NCI-H146 (cell line): ENCODE data around the gene TPI1.
"Not testable (repeated sequence)": the region's sequence is repeated elsewhere in the genome, so short reads cannot be mapped to it uniquely, and the experiment has no call there.

ENCODE experiments used
- DNase-seq: peaks from one replicate; lab custom pipeline; 2025; lab: John Stamatoyannopoulos, UW

Gene TPI1

GRCh38 chr12:6847676-6848075 is 19.7 kb upstream of the TPI1 start:
- DNase-seq: no peak

DNA sequence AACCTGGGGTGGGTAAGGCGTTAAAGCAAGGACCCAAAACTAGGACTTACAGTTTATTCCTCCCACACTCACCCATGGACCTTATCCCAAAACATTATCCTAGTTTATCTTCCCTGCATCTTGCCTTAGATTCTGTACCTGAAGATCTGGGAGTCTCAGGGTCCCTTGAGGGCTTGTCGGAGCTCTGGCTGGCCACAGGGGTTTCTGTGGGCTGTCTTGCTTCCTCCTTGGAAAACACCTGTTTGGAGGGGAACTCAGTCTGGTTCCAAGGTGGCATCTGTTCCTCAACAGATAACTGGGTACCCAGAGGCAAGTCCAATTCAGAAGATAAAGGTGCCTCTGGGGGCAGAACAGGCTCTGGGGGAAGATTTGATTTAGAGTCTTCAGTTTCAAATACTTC is 17.9 kb upstream of the TPI1 start:
- no peak for DNase-seq

DNA sequence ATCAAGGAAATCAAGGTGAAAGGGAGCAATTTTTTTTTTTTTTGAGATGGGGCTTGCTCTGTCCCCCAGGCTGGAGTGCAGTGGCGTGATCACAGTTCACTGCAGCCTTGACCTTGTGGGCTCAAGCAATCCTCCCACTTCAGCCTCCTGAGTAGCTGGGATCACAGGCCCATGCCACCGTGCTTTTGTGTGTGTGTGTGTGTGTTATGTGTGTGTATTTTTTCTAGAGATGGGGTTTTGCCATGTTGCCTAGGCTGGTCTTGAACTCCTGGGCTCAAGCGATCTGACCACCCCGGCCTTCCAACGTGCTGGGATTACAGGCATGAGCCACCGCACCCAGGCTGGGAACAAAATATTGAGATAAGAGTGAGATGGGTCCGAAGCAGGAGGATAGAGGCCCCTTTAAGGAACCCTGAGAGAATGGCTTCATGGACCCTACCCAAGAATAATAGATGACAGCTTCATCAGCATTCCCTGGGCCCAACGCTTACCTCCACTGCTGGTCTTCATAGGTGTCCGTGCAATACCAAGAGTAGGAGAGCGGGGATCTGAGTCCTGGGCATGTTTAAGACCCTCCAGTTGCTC is 17.3 kb upstream of the TPI1 start:
- DNase-seq: no peak

- DNase-seq: no peak
Observed at GRCh38 chr12:6850796-6851152, 16.6 kb upstream of the TPI1 start.

DNA sequence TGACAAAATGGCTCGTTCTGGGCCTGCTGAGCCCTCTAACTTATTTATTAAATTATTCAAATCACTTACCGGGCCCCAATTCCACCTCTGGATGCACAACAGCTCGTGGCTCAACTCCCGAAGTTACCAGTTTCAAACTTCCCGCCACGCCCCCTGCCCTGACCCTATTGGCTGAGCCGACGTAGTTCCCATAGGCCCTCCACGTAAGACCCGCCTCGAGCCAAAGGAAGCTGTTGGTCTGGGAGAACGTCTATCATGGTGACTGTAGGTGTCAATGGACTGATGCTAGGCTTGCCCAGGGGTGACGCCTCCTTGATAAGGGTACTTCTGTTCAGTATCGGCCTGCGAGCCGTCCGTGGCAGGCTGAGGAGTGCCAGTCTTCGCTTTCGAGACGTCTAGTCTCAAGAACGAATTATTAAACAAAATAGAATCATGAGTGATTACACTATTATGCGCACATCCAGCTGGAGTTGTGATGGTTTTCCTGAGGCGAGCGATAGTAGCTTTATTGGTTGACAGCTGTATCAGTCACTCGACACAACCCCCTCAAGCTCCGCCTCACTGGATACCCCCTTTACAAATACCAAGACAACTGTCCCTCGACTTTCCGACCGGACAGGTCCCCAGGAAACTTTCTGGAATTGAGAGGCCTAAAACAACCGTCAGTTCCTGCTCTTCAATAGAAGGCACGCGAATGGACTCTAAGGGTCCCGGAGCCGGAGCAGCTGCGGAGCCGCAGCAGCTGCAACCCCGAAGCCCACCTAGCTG is 16.0 kb upstream of the TPI1 start, which contains the start of gene CDCA3:
Gene CDCA3, minus strand, starts transcription at position 134 of the 768 bp plus-strand sequence. CDS start 334 bp downstream, outside the sequence.
- peak; percentile 100 for DNase-seq

DNA sequence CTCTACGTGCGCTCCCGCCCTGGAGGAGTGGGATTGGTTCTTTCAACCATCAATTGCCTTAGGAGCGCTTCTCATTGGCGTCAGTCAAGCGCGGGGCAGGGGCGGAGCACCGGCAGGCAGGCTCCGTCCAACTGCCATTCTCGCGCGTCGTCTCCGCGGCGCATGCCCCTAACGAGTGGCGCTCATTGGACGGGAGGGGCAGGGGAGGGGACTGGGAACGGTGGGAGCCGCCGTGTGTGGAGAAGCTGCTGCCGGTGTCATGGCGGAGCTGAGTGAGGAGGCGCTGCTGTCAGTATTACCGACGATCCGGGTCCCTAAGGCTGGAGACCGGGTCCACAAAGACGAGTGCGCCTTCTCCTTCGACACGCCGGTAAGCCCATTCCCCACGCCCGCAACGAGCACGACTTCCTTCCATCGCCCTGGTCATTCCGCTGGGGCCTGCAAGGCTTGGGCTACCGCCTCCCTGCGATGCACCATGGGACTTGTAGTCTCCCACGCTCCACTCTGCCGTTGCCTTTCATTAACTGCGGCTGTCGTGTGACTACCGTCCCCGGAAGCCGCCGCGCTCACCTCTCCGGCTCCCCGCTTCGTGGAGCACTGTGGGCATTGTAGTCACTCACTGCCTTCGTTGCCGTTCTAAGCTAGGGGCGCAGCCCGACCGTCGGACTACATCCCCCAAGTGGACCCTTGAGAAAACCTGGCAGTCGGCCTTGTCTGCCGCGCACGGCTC is 15.2 kb upstream of the TPI1 start, which contains the start of gene USP5:
Gene USP5, plus strand, starts transcription at position 230 of the 730 bp plus-strand sequence. Its CDS starts 30 bp downstream, at position 260.
- peak; percentile 100 for DNase-seq

GRCh38 chr12:6852651-6853354 is 14.5 kb upstream of the TPI1 start:
- peak; percentile 68 for DNase-seq

- DNase-seq: no peak
Observed at GRCh38 chr12:6853626-6854025, 13.7 kb upstream of the TPI1 start.

GRCh38 chr12:6854036-6854435 is 13.3 kb upstream of the TPI1 start:
- DNase-seq: no peak

DNA sequence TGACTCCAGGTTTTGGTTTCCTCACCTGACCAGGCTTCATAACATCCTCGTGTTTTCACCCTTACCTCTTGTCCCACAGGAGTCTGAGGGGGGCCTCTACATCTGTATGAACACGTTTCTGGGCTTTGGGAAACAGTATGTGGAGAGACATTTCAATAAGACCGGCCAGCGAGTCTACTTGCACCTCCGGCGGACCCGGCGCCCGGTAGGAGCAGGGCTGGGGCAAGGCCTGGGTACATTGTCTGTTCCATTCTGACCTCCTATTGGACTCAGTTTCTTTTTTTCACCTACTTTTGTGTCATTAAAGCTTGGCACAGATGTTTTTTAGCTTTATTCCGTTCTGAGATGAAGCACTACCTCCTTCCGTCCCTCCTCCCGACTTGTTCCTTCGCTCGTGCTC is 12.0 kb upstream of the TPI1 start:
- DNase-seq: no peak

GRCh38 chr12:6858799-6859198 is 8.5 kb upstream of the TPI1 start:
- no peak for DNase-seq

DNA sequence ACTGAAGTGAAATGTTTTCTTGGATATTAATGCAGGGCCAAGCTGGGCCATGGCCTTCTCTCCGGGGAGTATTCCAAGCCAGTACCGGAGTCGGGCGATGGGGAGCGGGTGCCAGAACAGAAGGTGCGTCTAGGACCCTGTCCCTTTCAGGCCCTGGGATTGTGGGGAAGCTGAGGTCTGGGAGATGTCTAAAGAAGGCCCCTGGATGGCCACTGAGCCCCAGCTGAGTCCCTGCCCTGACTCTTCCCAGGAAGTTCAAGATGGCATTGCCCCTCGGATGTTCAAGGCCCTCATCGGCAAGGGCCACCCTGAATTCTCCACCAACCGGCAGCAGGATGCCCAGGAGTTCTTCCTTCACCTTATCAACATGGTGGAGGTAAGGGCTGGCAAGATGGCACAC is 7.2 kb upstream of the TPI1 start:
- no peak for DNase-seq

GRCh38 chr12:6860942-6861341 is 6.4 kb upstream of the TPI1 start:
- no peak for DNase-seq

DNA sequence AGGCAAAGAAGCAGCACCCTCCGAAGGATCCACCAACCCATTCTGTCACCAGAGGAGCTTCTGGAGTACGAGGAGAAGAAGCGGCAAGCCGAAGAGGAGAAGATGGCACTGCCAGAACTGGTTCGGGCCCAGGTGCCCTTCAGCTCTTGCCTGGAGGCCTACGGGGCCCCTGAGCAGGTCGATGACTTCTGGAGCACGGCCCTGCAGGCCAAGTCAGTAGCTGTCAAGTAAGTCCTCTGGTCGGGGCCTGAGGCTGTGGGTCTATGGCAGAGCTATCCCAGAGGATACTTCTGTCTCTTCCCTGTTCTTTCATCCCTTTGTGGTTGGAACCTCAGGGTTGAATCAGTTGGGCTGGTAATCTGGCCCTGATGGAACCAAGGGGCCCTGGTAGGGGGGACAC is 5.9 kb upstream of the TPI1 start:
- DNase-seq: no peak

DNA sequence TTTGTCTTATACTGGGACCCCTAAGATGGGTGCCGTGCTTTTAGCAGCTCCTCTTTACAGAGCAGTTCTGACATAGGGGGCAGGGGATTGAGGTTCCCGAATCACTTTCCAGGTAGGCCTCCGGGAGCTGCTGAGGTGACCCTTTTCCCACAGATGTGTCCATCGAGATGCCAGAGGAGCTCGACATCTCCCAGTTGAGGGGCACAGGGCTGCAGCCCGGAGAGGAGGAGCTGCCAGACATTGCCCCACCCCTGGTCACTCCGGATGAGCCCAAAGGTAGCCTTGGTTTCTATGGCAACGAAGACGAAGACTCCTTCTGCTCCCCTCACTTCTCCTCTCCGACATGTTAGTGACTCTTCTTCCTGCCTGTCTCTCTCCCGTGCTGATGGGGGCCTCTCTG is 4.3 kb upstream of the TPI1 start:
- no peak for DNase-seq

DNA sequence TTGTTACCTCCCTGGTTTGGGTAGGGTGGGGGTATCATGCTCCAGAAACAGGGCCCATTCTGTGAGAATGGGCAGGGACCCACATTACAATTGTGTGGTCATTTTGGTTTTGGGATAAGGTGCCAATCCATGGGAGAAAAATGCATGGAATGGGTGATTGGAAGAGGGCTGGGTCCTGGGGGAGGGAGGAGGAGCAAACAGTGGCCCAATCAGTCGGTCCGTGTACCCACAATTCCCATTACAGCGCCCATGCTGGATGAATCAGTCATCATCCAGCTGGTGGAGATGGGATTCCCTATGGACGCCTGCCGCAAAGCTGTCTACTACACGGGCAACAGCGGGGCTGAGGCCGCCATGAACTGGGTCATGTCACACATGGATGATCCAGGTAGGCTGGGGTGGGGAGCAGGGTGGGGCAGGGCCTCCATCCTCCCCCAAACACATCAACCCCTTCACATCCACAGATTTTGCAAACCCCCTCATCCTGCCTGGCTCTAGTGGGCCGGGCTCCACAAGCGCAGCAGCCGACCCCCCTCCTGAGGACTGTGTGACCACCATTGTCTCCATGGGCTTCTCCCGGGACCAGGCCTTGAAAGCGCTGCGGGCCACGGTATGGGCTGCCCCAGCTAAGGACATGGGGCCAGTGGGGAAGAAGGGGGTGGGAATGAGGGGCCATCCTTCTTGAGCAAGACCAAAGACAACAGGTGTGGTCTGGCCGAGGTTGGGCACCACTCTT is 3.6 kb upstream of the TPI1 start:
- no peak for DNase-seq

DNA sequence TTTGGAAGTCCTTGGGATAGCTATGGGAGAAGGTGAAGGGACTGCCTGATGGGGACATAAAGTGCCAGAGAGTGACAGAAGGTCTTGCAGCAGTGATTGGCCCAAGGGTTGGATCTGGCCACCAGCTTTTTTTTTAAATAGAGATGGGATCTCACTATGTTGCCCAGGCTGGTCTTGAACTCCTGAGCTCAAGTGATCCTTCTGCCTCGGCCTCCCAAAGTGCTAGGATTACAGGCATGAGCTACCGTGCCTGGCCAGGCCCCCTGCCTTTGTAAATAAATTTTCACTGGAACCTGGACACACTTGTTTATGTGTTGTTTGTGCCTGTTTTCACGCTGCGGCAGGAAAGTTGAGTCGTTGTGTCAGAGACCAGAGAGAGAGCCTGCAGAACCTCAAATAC is 2.0 kb upstream of the TPI1 start:
- not testable (repeated sequence) for DNase-seq

DNA sequence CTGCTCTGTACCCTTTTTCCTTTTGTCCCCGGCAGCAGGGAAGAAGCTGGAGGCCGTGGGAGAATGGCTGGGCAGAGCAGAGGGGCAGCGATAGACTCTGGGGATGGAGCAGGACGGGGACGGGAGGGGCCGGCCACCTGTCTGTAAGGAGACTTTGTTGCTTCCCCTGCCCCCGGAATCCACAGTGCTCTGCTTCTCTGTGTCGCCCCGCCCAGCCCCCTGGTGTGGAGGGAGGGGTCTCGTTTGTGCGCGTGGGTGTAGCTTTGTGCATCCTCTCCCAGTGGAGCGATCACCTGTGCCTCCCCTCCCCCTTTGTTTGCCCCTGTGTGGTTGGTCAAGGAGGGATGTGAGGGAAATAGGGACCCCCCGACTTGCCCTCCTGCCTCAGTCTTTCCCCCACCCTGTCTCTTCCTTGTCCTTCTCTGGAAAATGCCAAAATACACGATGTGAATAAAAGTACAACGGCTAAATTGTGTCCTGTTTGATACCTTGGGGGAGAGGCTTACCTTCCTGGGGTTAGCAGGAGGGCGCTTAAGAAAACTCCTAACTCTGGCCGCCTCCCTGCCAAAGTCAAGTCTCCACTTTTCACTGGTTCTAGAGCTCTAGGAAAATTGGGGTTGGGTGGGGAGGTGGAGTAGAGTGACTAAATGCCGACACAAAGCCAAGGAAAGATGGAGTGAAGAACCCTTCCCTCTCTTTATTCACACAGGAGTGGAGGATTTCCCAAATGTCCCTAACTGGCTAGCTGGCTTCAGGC is 990 bp upstream of the TPI1 start:
- DNase-seq: peak; percentile 29

DNA sequence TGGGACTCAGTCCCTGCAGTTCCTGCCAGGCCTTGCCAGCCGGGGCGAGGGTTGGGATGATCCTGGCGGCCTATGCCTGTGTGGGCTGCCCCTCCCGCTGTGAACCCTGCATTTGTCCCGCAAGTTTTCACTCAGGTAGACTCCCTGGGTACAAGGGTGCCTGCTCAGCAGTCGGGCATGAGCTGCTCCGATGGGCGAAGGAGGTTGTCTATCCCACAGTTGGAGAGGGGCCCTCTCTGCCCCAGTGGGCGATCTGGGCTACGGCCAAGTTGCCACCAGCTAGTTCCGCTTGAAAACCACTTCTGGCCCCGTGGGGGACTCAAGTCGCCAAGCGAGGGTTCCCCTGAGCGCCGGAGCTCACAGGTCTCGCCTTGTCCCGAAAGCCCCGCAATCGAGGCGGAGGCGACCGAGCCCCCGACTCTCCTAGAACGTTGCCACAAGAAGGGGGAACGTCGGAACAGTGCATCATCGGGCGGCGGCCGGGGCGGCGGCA is 365 bp upstream of the TPI1 start:
- no peak for DNase-seq

DNA sequence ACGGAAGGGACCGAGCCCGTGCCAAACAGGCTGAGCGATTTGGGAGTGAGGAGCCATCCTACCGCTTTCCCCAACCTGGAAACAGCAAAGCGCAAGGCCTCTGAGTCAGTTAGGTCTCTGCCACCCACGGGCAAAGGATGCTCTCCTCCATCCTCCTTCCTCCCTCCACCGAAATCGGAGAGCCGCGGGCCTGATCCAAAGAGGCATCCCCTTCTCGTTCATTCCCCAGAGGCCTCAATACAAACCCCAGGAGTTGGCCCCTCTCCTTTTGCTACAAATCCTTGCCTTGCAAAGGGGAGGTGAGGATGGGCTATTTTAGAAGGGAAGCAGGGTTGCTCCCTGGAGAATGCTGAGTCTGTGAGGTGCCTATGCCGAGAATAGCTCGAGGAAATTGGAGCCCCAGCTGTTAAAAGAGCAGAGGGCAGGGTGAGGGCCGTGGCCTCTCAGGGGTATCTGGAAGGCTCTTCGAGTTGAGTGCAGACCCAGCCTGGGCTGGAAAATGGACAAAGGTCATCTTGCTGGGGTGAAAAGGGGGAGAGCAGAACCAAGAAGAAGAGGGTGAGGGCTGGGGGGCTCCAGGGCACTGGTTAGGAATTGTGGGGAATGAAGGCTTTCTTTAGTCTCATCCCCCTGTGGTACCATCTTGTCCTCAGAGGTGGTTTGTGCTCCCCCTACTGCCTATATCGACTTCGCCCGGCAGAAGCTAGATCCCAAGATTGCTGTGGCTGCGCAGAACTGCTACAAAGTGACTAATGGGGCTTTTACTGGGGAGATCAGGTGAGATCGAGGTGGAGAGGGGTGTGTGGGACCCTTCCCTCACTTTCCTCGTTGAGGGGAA is 1.1 kb downstream of the TPI1 start:
- DNase-seq: no peak
